Stimulated activated CD8-positive, alpha-beta memory T cell treated with anti-CD3 and anti-CD28 coated beads, Interleukin-12 subunit alpha, Interleukin-12 subunit beta, amount 100 ng/mL, for 4 hours (primary cell): ENCODE results near the gene ATP5F1B.
"Not testable (repeated sequence)": the region's sequence is repeated elsewhere in the genome, so short reads cannot be mapped to it uniquely, and the experiment has no call there.

Experiments used
- DNase-seq: peaks from one replicate; pipeline ENCODE4 v3.0.0-alpha.2; 2020; ENCODE audit warnings: low read depth

ATP5F1B gene

GRCh38 chr12:56645717-56646446, at the start of gene ATP5F1B:
TSS of gene ATP5F1B (minus strand) at chr12:56645984. CDS start at chr12:56645963, 21 bp downstream.
- DNase-seq = peak; percentile 80

DNA sequence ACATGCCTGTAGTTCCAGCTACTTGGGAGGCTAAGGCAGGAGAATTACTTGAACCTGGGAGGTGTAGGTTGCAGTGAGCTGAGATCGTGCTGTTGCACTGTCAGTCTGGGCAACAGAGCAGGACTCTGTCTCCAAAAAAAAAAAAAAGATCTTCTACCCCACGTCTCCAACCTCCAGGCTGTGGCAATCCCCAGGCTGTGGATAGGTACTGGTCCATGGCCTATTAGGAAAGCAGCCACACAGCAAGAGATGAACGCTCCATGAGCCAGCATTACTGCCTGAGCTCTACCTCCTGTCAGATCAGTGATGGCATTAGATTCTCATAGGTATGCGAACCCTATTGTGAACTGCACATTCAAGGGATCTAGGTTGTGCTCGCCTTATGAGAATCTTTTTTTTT, 48.4 kb upstream of the ATP5F1B start:
- DNase-seq = no peak

- DNase-seq = no peak
Observed at GRCh38 chr12:56688846-56689109, 43.0 kb upstream of the ATP5F1B start.

DNA sequence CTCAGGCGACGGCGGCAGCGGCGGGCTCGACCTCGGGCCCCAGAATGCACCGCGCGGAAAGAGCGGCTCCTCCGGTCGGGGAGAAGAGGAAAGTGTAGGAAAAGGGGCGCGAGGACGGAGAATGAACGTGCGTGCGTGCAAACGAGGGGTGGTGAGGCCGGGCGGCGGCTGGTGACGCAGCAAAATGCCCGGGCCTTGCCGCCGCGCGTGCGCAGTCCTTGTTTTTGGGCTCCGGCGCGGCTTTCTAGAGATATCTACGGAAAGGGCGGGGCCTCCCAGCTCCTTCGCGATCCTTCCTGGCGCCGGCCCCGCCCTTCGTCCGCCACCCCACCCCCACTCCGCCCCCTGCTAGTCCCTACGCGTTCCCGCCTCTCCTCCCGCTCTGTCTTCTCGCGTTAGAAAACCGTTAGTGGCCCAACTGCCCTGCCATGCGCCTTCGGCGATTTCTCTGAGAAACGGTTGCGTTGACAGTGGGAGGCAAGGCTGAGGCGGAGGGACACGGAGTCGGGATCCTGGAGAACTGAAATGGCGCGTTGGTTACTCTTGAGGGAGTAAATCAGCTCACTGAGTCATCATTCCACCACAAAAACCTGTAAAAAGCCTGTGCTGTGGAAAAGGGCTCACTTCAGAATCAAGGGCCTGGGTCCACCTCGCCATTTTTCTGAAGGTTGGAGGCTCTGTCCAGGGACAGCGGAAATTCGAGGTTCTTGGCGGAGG, 42.5 kb upstream of the ATP5F1B start, which contains the start of gene PTGES3:
Gene PTGES3, minus strand, starts transcription at position 156 of the 717 bp plus-strand sequence. CDS start 285 bp downstream, outside the sequence.
- DNase-seq = peak; percentile 95

- DNase-seq = peak; percentile 36
Observed at GRCh38 chr12:56687223-56688128, 41.7 kb upstream of the ATP5F1B start.

- DNase-seq = no peak
Observed at GRCh38 chr12:56684745-56685359, 39.1 kb upstream of the ATP5F1B start.

- no peak for DNase-seq
Observed at GRCh38 chr12:56682323-56682722, 36.5 kb upstream of the ATP5F1B start.

GRCh38 chr12:56679883-56680575, 34.2 kb upstream of the ATP5F1B start:
- no peak for DNase-seq

DNA sequence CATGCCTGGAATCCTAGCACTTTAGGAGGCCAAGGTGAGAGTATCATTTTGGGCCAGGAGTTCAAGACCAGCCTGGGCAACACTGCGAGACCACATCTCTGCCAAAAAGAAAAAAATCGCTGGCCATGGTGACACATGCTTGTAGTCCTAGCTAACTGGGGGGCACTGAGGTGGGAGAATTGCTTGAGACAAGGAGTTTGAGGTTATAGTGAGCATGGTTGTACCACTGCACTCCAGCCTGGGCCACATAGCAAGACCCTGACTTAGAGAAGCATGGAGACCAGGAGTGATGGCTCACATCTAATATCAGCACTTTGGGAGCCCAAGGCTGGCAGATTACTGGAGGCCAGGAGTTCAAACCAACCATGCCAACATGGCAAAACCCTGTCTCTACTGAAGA, 33.1 kb upstream of the ATP5F1B start:
- DNase-seq = no peak

DNA sequence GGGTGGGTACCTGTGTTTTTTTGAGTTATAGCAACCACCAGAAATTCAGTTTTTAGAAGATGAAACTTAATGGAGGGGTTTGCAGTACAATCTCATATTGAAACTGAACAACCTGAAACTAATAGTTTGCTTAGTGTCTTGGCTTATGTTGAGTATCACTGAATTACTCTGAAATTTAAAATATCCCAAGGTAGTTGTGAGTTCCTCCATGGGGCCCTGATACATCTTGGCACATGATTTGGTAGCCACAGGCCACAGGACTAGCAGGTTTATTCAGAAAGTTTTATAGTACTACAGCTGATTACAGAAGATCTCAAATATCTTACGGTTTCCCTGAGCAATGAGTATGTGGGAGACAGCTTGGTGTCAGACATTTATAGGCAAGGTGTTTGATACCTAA, 31.9 kb upstream of the ATP5F1B start:
- DNase-seq = no peak

GRCh38 chr12:56676851-56677580, 31.2 kb upstream of the ATP5F1B start:
- DNase-seq = no peak

DNA sequence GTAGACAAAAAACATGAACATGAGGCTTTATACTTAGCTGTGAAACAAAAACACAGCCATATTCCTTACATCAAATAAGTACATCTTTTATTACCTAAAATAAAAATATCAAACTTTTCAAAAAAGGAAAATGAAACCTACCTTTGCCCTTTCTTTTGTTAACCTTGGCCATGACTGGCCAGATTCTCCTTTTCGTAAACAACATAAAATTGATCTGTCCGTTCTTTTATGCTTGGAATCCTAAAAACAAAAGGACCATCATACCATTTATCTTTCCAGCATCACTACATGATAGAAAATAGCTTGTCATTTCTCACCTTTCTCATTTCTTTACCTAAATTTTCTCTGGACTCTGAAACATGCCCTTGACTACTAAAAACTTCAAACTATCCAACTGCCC, 25.8 kb upstream of the ATP5F1B start:
- DNase-seq = no peak

DNA sequence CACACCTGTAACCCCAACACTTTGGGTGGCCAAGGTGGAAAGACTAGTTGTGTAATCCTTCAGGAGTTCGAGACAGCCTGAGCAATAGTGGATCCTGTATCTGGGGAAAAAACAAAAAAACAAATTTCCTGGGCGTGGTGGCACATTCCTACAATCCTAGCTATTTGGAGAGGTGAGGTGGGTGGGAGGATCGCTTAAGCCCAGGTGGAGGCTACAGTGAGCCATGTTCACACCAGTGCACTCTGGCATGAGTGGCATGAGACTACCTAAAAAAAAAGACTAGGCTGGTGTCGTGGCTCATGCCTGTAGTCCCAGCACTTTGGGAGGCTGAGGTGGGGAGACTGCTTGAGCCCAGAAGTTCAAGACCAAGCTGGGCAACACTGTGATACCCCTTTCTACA, 25.1 kb upstream of the ATP5F1B start:
- no peak for DNase-seq

GRCh38 chr12:56668197-56668457, 22.3 kb upstream of the ATP5F1B start:
- DNase-seq = no peak

GRCh38 chr12:56661979-56662638, 16.3 kb upstream of the ATP5F1B start:
- no peak for DNase-seq

- DNase-seq = no peak
Observed at GRCh38 chr12:56661560-56661959, 15.8 kb upstream of the ATP5F1B start.

DNA sequence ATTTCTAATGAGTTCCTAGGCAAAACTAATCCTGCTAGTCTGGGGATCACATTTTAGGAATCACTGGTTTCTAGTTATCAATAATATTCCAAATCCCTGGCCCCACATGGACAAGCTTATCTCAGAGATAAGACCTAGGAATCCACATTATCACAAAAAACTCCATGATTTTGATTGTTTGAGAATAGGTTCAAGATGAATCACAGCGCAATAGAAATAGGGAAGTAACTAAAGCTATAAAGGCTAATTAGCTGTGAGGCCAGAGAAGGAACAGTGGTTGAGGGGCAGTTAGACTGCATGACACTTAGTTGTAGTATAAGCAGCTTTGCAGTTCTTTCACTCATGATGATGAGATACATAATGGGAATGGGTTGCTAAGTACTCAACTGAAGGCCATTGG, 13.1 kb upstream of the ATP5F1B start:
- no peak for DNase-seq

- DNase-seq = no peak
Observed at GRCh38 chr12:56657416-56658379, 11.9 kb upstream of the ATP5F1B start.

GRCh38 chr12:56653781-56654180, 8.0 kb upstream of the ATP5F1B start:
- not testable (repeated sequence) for DNase-seq
